HG02870 (cell line): ENCODE results near the gene PLCB2.

Source experiments
- ATAC-seq: cut with Tn5 transposase; IDR thresholded peaks from one replicate; pipeline ENCODE4 v1.9.1; 2021; ENCODE audit warnings: mild to moderate bottlenecking, moderate library complexity; ENCODE audit not compliant: unreplicated experiment

Gene PLCB2

GRCh38 chr15:40306371-40306770 lies 1.4 kb downstream of the PLCB2 start:
- ATAC-seq = no peak

- ATAC-seq = no peak
These were observed 2.5 kb downstream of the PLCB2 start for GRCh38 chr15:40305281-40305680.

GRCh38 chr15:40303576-40303975 lies 4.2 kb downstream of the PLCB2 start:
- no peak for ATAC-seq

GRCh38 chr15:40302981-40303380 lies 4.8 kb downstream of the PLCB2 start:
- ATAC-seq = no peak

DNA sequence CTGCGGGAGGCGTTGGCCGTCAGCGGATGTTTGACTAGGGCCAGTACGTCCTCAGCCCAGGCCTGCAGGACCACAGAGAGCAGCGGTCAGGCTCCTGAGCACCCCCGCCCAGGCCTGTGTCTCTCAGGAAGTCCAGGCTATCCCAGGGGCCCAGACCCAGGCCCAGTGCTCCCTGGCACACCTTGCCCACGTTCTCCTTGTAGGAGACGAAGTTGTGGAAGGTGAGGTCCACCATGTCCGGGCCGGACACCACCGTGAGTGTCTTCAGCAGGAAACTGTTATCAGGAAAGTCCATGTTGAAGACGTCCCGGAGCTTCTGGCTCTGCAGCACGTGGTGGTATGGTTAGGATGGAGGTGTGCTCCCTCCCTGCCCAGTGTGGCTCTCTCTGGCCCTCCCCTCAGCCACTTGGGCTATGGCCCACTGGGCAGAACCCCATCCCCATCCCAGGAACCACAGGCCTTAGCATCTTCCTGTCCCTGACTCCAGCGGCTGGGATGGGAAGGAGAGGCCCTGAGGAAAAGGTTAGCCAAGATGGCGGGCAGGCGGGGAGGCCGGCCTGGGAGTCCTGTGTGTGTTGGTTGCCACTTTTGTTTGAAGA lies 5.3 kb downstream of the PLCB2 start:
- no peak for ATAC-seq

DNA sequence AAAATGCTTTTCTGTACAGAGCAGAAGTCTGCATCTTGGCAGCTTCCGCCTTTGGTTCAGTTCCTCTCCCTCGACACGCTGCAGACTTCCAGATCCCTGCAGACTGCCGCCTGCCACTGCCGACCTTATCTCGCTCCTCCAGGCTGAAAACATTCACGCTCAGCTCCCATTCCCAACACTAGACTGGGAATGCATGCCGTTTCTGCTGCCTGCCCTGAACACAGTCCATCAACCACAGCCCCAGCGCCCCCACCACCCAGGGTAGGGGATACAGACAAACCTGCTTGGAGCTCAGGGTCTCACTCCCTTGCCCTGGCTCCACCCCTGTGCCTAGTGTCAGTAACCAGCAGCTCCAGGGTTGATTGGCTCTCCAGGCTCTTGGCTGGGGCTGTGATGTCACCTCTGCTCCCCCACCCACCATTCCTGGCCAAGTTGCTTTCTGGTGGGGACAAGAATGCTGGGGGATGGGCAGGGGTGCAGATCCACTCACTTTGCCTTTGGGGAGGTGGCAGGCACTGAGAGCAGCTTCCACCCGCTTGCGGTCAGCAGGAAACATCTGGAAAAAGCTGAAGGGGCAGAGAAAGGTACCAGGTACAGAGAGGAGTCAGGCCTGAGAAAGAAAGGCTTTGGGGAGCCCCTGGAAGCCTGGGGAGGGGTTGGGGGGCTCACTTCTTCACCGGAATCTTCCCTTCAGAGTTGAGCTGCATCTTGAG lies 6.1 kb downstream of the PLCB2 start:
- ATAC-seq = no peak

DNA sequence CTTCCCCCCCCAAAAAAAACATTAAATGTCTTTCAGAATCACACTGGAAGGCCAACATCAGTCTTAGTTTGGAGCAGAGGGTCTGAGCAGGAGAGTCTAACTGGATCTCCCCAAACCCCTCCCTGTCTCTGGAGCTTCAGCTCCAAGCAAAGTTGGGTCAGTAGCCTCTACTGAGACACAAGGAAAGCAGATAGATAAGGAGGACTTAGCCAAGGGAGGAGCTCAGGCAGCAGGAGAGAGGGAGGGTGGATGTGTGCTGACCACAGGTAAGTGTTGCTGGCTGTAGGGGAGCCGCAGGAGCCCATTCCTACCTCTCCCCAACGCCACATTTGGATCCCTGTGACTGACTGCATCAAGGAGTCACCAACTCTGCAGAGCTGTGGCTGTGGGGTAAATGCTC lies 7.0 kb downstream of the PLCB2 start:
- ATAC-seq = no peak

GRCh38 chr15:40300367-40300766 lies 7.4 kb downstream of the PLCB2 start:
- ATAC-seq = no peak

- no peak for ATAC-seq
These were observed 9.4 kb downstream of the PLCB2 start for GRCh38 chr15:40298216-40298935.

DNA sequence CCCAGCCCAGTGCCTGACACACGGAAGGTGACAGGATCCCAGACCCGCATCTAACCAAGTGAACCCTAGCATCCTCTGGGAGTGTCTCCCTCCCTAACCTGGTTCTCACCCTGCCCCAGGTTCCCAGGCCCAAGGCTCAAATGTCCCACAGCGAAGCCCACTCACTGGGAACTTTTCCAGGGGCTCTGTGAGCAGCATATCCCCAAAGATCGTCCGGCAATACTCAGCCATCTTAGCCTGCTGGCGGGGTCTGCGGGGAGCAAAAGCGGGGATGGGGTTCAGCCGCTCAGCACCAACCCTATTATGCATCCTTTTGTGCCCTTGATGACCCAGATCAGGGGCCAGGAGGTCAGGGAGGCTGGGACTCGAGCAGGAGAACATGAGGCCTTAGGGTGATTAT lies 10.4 kb downstream of the PLCB2 start:
- no peak for ATAC-seq

- no peak for ATAC-seq
These were observed 11.0 kb downstream of the PLCB2 start for GRCh38 chr15:40296561-40297230.

DNA sequence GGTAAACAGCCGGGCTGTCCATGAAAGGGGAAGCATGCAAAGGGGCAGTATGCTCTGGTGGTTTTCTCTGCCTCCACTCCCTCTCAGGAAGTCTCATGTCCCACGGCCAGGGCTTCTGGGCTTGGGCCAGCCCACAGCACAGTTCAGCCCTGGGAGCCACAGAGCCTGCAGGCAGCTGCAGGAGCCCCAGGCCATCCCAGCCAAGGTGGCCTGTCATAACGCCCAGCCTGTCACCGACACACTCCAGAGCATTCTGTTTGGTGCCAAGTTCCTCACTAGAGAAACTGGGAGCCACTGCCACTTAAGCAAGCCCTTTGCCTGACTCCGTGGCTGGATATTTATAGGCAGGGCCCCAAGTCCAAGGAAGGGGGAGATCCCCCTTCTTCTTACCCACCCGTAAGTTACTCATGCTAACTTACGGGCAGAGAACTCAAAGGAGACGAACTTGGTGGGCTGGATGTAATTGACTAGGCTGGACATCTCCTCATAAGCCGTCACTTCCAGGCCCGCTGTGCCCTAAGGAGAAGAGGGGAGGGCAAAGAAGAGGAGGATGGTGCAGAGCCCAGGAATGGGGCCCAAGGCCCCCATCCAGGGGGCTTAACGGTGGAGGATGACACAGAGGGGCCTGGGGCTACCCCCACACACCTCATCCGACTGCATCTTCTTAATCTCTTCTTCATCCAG lies 11.7 kb downstream of the PLCB2 start:
- ATAC-seq = no peak

DNA sequence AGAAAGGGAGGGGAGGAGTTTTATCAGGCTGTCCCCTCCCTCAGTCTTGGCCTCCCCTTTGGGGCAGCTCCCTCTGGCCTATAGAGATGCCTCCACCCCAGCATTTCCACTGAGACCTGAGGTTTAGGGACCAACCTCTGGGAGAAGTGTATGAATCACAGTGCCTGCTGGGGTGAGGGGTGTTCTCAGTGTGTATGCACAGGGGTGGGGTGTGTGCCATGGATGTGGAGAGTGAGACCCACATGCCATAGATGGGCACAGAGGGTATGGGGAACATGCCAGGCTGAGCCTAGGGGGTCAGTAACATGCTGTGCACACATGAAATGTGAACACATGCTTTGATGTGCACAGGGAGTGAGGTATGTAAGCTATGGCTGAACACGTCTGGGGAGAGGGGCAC lies 12.4 kb downstream of the PLCB2 start:
- no peak for ATAC-seq

- ATAC-seq = no peak
These were observed 13.5 kb downstream of the PLCB2 start for GRCh38 chr15:40293905-40294895.

DNA sequence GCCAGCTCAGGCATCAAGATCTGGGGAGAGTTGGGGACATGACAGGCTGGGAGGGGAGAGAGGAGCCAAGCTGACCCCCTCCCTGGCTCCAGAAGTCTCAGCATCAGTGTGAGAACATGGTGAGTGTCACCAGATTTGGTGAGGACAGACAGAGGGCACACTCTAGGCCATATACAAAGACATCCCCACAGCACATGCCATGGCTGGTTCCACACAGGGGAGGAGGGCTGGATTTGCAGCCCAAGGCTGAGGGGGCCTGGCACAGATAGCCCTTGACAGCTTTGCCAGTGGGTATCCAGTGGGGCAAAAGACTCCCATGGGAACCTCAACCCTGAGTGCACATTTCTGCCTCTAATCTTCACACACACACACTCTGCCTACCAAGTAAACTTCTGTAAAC lies 14.7 kb downstream of the PLCB2 start:
- ATAC-seq = no peak

DNA sequence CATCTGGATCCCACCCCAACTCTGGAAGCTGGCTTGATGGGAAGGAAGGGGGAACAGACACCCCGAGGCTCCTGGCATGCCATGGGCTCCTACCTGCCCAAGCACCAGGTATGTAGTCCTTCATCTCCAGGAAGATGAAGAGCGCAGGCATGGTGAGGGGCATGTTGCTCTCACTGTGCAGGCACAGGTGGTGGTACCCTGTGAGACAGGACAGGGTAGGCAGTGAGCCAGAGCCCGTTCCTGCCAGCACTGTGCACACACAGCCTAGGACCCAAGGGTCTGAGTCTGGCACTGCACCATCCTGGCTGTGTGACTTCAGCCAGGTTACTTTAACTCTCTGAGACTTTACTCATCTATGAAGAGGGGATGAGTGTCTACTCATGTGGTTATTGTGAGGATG lies 15.5 kb downstream of the PLCB2 start:
- no peak for ATAC-seq

- no peak for ATAC-seq
These were observed 16.7 kb downstream of the PLCB2 start for GRCh38 chr15:40290918-40291574.

DNA sequence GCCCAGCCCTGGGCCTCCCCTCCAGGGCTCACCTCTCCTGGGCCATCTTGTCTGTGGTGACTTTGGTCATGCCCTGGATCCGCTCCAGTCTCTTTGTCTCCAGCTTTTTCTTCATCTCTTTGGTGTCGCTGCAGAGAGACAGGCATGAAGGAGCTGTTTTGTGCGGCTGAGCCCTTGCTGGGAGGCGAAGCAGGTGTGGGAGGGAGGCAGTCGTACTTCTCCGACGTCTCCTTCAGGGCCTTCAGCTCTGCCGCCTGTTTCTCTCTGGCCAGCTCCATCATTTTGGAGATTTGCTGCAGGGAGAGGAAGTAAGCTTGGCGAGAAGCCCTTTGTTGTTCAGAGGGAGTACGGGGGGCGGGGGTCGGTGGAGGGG lies 17.2 kb downstream of the PLCB2 start:
- no peak for ATAC-seq

- ATAC-seq = no peak
These were observed 18.5 kb downstream of the PLCB2 start for GRCh38 chr15:40289140-40289775.
